Fibroblast of lung (primary cell): ENCODE measurements around the gene KCNN4. TPM values are rescaled to one million over a fixed set of nuclear protein-coding genes. Genes with fewer than 3 reads are reported as not detected.
"Not testable (repeated sequence)": the region's sequence is repeated elsewhere in the genome, so short reads cannot be mapped to it uniquely, and the experiment has no call there.

Source experiments
- DNase-seq, 2 donors: peaks; one replicate each; pipeline versions ENCODE4 v3.0.0 to v3.0.0-alpha.2; 2010; ENCODE audit warnings: low read depth in 2 of 2
- H2AFZ ChIP-seq: 2 replicates; pipeline ENCODE4 v1.5.1; 2012; ENCODE audit warnings: low read length, control low read depth, inconsistent platforms
- H3K27ac ChIP-seq: 2 replicates; pipeline ENCODE4 v1.5.1; 2011; ENCODE audit warnings: low read length, control low read depth; ENCODE audit not compliant: insufficient read depth
- H3K27me3 ChIP-seq: 2 replicates; pipeline ENCODE4 v1.5.1; 2011; ENCODE audit warnings: mild to moderate bottlenecking, low read length; ENCODE audit not compliant: control insufficient read depth, insufficient read depth
- H3K36me3 ChIP-seq: 2 replicates; pipeline ENCODE4 v1.5.1; 2011; ENCODE audit warnings: low read length; ENCODE audit not compliant: control insufficient read depth, insufficient read depth
- H3K4me1 ChIP-seq: 2 replicates; pipeline ENCODE4 v1.5.1; 2011; ENCODE audit warnings: low read length; ENCODE audit not compliant: control insufficient read depth, insufficient read depth; ENCODE audit errors: extremely low read depth
- H3K4me2 ChIP-seq: 2 replicates; pipeline ENCODE4 v1.5.1; 2011; ENCODE audit warnings: low read length, control low read depth; ENCODE audit not compliant: insufficient read depth; ENCODE audit errors: extremely low read depth
- H3K4me3 ChIP-seq, 4 experiments: fragments of 200-600 bp in 1 of 4; sonication (generic) in 1 of 4; replicated peaks in 1 of 4; 2 replicates each; pipeline ENCODE4 v1.5.1; 2011 to 2016; ENCODE audit warnings: low read length in 4 of 4, low read depth in 3 of 4, mild to moderate bottlenecking in 3 of 4, control low read depth in 2 of 4, inconsistent platforms in 1 of 4, mixed read lengths in 1 of 4; ENCODE audit not compliant: insufficient read depth in 1 of 4; ENCODE audit errors: control extremely low read depth in 1 of 4
- H3K79me2 ChIP-seq: 2 replicates; pipeline ENCODE4 v1.5.1; 2012; ENCODE audit warnings: mild to moderate bottlenecking, low read length, inconsistent platforms; ENCODE audit not compliant: control insufficient read depth, insufficient read depth
- H3K9ac ChIP-seq: 2 replicates; pipeline ENCODE4 v1.5.1; 2011; ENCODE audit warnings: mild to moderate bottlenecking, low read length, control low read depth; ENCODE audit not compliant: insufficient read depth
- H3K9me3 ChIP-seq: 2 replicates; pipeline ENCODE4 v1.5.1; 2012; ENCODE audit warnings: low read depth, low read length; ENCODE audit not compliant: control insufficient read depth, insufficient read depth
- H4K20me1 ChIP-seq: 2 replicates; pipeline ENCODE4 v1.5.1; 2011; ENCODE audit warnings: low read length; ENCODE audit not compliant: control insufficient read depth, insufficient read depth; ENCODE audit errors: extremely low read depth
- EZH2 ChIP-seq: IDR thresholded peaks from 2 replicates; pipeline ENCODE4 v1.5.1; 2012; ENCODE audit warnings: low read length, control low read depth, mild to moderate bottlenecking; ENCODE audit errors: missing control alignments
- polyA plus RNA-seq, 2 donors: library from polyadenylated mRNA; depleted of rRNA in 1 of 2; stranded (reverse) in 1 of 2; unstranded in 1 of 2; fragments of >200 nt; gene quantifications; 2 replicates each; pipeline ENCODE4 v1.2.1, GENCODE V29; 2011 to 2012; ENCODE audit warnings: missing spikeins in 1 of 2
- total RNA-seq: library from RNA; depleted of rRNA; stranded (reverse); fragments of >200 nt; gene quantifications from 2 replicates; pipeline ENCODE4 v1.2.1, GENCODE V29; 2014
- TF ChIP-seq, protein P1 (sequence below), 2 donors: IDR thresholded peaks in 1 of 2; conservative IDR thresholded peaks in 1 of 2; 1 replicate in 1 of 2; 2 replicates in 1 of 2; pipeline ENCODE4 v1.5.1; 2011 to 2012; ENCODE audit warnings: low read length in 2 of 2, control low read depth in 1 of 2, inconsistent platforms in 1 of 2, low read depth in 1 of 2, mild to moderate bottlenecking in 1 of 2

KCNN4 gene
- total and polyA plus RNA-seq, 2 donors (not counting 1 experiment from before 2014, with no cell fraction given) = 0.41 to 0.83 TPM

DNA sequence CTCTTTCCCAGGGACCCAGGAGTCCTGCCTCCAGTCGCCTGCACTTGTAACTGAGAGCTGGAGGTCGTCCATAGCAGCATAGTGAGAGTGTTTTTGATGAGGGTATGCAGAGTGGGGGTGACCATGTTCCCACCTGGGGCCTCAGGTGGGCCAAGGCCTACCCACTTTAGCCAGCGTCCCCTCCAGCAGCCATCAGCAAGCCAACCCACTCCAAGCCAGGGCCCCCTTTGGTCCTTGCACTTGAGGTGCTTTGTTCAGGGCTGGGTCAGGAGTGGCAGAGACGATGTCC is 14.1 kb downstream of the KCNN4 start:
- no peaks in the 10 kb centered on the region for H3K27me3 ChIP-seq
- H3K4me3 ChIP-seq = no peak overlapping the region
- no peaks in the 10 kb centered on the region for H3K36me3 ChIP-seq
- H3K79me2 ChIP-seq = no peaks in the 10 kb centered on the region
- TF ChIP-seq, protein P1, sequence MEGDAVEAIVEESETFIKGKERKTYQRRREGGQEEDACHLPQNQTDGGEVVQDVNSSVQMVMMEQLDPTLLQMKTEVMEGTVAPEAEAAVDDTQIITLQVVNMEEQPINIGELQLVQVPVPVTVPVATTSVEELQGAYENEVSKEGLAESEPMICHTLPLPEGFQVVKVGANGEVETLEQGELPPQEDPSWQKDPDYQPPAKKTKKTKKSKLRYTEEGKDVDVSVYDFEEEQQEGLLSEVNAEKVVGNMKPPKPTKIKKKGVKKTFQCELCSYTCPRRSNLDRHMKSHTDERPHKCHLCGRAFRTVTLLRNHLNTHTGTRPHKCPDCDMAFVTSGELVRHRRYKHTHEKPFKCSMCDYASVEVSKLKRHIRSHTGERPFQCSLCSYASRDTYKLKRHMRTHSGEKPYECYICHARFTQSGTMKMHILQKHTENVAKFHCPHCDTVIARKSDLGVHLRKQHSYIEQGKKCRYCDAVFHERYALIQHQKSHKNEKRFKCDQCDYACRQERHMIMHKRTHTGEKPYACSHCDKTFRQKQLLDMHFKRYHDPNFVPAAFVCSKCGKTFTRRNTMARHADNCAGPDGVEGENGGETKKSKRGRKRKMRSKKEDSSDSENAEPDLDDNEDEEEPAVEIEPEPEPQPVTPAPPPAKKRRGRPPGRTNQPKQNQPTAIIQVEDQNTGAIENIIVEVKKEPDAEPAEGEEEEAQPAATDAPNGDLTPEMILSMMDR (conservative IDR thresholded peaks at IDR 0.05 in 1 of 2, IDR thresholded peaks at IDR 0.05 in 1 of 2; ENCODE audit: low read depth in 1 of 2, low read length in 2 of 2) = no peak
- TF ChIP-seq EZH2 = no peak
- no peak overlapping the region for H3K27ac ChIP-seq
- peaks cover 16% of the 10 kb centered on the region for H3K4me1 ChIP-seq
- H3K4me2 ChIP-seq = no peak overlapping the region
- H4K20me1 ChIP-seq = no peaks in the 10 kb centered on the region
- no peaks in the 10 kb centered on the region for H3K9me3 ChIP-seq
- no peak for DNase-seq
- no peak overlapping the region for H3K9ac ChIP-seq
- H2AFZ ChIP-seq = no peak overlapping the region

DNA sequence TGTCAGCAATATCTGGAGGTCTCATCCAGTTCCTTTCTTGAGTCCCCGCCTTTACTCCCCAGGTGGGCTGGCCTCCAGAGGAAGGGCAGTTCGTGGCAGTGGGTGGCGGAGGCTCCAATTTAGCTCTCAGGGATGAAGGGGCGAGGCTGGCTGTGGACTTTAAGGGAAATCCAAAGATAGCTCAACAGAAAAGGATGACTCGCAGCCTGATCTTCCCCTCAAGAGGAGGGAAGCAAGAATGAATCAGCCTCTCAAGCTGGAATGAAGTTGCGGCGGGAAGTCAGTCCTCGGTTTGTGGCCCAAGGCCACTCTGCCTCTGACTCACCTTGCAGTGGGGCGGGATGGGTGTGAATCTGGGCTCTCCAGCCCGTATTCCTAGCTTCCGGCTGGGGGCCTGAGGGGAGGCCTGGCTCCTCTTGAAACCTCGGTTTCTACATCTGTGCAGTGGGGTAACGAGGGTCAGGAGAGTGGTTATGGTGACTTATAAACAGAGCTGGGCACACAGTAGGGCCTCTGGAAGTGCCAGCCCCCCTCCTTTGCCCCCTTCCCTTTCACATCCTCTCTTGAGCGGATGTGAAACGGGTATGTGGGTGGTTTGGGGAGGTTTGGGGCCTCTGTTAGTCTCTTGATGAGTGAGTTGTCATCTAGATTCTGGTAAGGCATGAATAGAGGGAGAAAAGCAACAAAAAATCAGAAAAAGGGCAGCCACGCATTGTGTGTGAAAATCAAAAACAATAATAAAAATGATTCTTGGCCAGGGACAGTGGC is 15.5 kb downstream of the KCNN4 start:
- DNase-seq = peak; percentile 87 to 99
- Histone ChIP-seq H3K79me2 (no peaks in the 10 kb centered on the region), H3K9me3 (no peaks in the 10 kb centered on the region), H3K9ac (peak overlapping the region; percentile 39), H3K4me2 (peak overlapping the region; percentile 58), H3K4me3 (no peak overlapping the region), H3K4me1 (peaks cover 16% of the 10 kb centered on the region), H4K20me1 (no peaks in the 10 kb centered on the region), H3K36me3 (no peaks in the 10 kb centered on the region), H2AFZ (peak overlapping the region; percentile 67), H3K27ac (peak overlapping the region; percentile 90), H3K27me3 (no peaks in the 10 kb centered on the region)
- TF ChIP-seq EZH2 = no peak
- TF ChIP-seq, protein P1 (conservative IDR thresholded peaks at IDR 0.05 in 1 of 2, IDR thresholded peaks at IDR 0.05 in 1 of 2; ENCODE audit: low read depth in 1 of 2, low read length in 2 of 2) = no peak

DNA sequence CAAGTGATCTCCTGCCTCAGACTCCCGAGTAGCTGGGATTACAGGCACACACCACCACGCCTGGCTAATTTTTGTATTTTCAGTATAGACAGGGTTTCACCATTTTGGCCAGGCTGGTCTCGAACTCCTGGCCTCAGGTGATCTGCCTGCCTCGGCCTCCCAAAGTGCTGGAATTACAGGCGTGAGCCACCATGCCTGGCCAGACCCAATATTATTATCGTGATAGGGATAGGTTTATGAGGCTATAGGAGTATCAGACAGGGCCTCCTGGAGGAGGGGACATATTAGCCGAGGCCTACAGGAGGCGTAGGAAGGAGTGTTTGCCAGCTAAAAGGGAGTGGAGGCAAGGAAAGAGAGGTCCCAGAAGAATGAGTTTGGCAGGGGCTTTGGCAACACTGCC is 16.1 kb downstream of the KCNN4 start:
- peak overlapping the region; percentile 58 for H3K4me2 ChIP-seq
- H2AFZ ChIP-seq = peak overlapping the region; percentile 67
- not testable (repeated sequence) for H4K20me1 ChIP-seq, H3K4me3 ChIP-seq, H3K79me2 ChIP-seq, DNase-seq, H3K36me3 ChIP-seq, H3K9me3 ChIP-seq, H3K27me3 ChIP-seq
- peak overlapping the region; percentile 39 for H3K9ac ChIP-seq
- peak overlapping the region; percentile 90 for H3K27ac ChIP-seq
- peaks cover 16% of the 10 kb centered on the region for H3K4me1 ChIP-seq
